ENCODE data around the gene TUBGCP2. TPM values are rescaled to one million over a fixed set of nuclear protein-coding genes. Genes with fewer than 3 reads are reported as not detected.

TUBGCP2 gene
- total RNA-seq, 1 experiment from 2014 or later: 35.4 TPM

DNA sequence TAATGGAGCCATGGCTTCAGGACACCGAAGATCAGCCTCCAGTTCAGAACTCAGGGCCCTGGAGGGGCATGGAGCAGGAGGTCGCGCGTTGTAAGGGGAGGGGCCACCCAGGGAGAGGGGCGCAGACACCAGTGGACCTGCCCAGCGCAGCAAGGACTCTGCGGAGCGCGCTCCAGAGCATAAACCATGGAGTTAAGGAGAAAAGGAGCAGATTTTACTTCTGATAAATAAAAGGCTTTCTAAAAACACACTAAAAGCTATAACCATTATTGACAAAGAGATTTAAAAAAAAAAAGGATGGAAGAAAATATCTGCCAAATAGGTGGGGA lies 17.5 kb upstream of the TUBGCP2 start (continued):
- TF ChIP-seq, protein P1, sequence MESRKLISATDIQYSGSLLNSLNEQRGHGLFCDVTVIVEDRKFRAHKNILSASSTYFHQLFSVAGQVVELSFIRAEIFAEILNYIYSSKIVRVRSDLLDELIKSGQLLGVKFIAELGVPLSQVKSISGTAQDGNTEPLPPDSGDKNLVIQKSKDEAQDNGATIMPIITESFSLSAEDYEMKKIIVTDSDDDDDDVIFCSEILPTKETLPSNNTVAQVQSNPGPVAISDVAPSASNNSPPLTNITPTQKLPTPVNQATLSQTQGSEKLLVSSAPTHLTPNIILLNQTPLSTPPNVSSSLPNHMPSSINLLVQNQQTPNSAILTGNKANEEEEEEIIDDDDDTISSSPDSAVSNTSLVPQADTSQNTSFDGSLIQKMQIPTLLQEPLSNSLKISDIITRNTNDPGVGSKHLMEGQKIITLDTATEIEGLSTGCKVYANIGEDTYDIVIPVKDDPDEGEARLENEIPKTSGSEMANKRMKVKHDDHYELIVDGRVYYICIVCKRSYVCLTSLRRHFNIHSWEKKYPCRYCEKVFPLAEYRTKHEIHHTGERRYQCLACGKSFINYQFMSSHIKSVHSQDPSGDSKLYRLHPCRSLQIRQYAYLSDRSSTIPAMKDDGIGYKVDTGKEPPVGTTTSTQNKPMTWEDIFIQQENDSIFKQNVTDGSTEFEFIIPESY (IDR thresholded peaks at IDR 0.05; ENCODE audit: extremely low read depth, insufficient replicate concordance, low read length): no peak
- TF ChIP-seq POLR2AphosphoS5 (IDR thresholded peaks at IDR 0.05; ENCODE audit: low read depth, low read length) (no peak), EZH2 (IDR thresholded peaks at IDR 0.05) (no peak)
- TF ChIP-seq, protein P2, sequence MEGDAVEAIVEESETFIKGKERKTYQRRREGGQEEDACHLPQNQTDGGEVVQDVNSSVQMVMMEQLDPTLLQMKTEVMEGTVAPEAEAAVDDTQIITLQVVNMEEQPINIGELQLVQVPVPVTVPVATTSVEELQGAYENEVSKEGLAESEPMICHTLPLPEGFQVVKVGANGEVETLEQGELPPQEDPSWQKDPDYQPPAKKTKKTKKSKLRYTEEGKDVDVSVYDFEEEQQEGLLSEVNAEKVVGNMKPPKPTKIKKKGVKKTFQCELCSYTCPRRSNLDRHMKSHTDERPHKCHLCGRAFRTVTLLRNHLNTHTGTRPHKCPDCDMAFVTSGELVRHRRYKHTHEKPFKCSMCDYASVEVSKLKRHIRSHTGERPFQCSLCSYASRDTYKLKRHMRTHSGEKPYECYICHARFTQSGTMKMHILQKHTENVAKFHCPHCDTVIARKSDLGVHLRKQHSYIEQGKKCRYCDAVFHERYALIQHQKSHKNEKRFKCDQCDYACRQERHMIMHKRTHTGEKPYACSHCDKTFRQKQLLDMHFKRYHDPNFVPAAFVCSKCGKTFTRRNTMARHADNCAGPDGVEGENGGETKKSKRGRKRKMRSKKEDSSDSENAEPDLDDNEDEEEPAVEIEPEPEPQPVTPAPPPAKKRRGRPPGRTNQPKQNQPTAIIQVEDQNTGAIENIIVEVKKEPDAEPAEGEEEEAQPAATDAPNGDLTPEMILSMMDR (IDR thresholded peaks at IDR 0.05 in 2 of 3, conservative IDR thresholded peaks at IDR 0.05 in 1 of 3; ENCODE audit: borderline replicate concordance in 1 of 3, insufficient read depth in 1 of 3, low read depth in 2 of 3, low read length in 2 of 3): no peak

DNA sequence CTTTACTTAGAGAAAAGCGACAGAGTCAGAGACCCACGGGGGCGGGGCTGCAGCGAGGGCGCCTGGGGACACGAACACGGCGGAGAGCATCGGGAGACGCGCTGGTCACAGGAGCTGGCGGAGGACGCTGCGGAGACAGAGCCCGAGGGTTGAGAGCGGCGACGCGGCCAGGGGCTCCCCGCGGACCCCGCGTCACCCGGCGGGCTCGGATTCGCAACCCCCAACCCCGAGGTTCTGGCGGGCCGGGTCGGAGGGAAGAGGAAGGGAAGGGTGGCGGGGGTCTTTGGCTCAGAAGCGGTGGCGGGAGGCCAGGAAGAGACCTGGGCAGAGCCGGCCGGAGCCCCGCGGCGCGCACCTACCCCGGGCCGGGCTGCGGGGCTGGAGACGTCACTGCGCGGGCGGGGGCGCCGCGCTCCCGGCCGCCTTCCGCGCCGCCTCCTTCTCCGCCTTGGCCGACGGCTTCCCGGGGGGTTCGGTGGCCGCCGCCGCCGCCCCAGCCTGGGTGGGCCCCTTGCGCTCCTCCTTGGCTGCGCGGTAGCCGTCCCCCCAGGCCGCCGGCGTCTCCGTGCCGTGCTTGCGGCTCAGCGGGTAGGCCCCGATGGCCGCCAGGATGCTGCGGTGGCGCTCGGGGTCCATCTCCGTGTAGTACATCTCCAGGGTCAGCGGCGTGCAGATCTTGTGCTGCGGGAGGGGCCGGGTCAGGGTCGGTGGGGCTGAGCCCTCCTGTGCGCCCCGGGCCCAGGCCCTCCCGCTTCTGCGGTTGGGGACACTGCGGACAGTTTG lies 17.0 kb upstream of the TUBGCP2 start:
- Histone ChIP-seq H3K4me1 (ENCODE audit: control insufficient read depth in 1 of 2, insufficient read depth in 2 of 2, low read length in 2 of 2) (peaks cover 3 to 20% of the 10 kb centered on the region in 2 experiments), H3K27ac (ENCODE audit: low read depth, low read length) (no peak overlapping the region), H3K9me2 (ENCODE audit: insufficient read depth) (no peaks in the 10 kb centered on the region), H3K4me3 (replicated peaks in 1 of 2; ENCODE audit: low read depth in 1 of 2, low read length in 2 of 2) (no peak overlapping the region), H3K27me3 (ENCODE audit: insufficient read depth, low read length) (no peaks in the 10 kb centered on the region), H3K36me3 (ENCODE audit: control insufficient read depth in 1 of 2, insufficient read depth in 2 of 2, low read length in 2 of 2) (no peaks in the 10 kb centered on the region), H3K9ac (ENCODE audit: low read length) (no peak overlapping the region), H2AFZ (ENCODE audit: low read depth, low read length, poor library complexity, severe bottlenecking) (no peak overlapping the region), H4K20me1 (ENCODE audit: insufficient read depth) (no peaks in the 10 kb centered on the region), H3K9me3 (ENCODE audit: control insufficient read depth in 1 of 2, insufficient read depth in 1 of 2, low read depth in 1 of 2, low read length in 2 of 2) (no peaks in the 10 kb centered on the region), H3K79me2 (ENCODE audit: insufficient read depth, low read length) (no peaks in the 10 kb centered on the region), H3K4me2 (ENCODE audit: low read length) (no peak overlapping the region)
- ChIA-PET POLR2A (no interaction called here), RAD21 (ENCODE audit: low non-redundant PET in 1 of 2, low total read pairs in 2 of 2, uncharacterized antibody in 2 of 2, unreplicated experiment in 2 of 2) (no interaction called here), CTCF (no interaction called here)
- DNase-seq (ENCODE audit: low read depth, low spot score) (no peak), ATAC-seq (no peak)
- intact Hi-C loops (cut with micrococcal nuclease): no loop called here
- BruUV-seq (replicated peaks): no TSS peak
- TF ChIP-seq FOSL1 (IDR thresholded peaks at IDR 0.05; ENCODE audit: low read depth): no peak
- TF ChIP-seq, protein P3, sequence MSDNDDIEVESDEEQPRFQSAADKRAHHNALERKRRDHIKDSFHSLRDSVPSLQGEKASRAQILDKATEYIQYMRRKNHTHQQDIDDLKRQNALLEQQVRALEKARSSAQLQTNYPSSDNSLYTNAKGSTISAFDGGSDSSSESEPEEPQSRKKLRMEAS (IDR thresholded peaks at IDR 0.05): no peak
